WTC11 (cell line): ENCODE data around the gene PPP2R5E.
"Not testable (repeated sequence)": the region's sequence is repeated elsewhere in the genome, so short reads cannot be mapped to it uniquely, and the experiment has no call there.

ENCODE experiments used
- CTCF ChIP-seq: fragments of 200-600 bp; IDR thresholded peaks from 2 replicates; pipeline ENCODE4 v1.8.0; 2022; ENCODE audit warnings: antibody characterized with exemption
- ETV6 ChIP-seq: sonication (generic); formaldehyde crosslinking; IDR thresholded peaks from 2 replicates; pipeline ENCODE4 v1.8.1; 2022; ENCODE audit warnings: mild to moderate bottlenecking, missing genetic modification reagents
- GABPB1 ChIP-seq: sonication (generic); formaldehyde crosslinking; IDR thresholded peaks from 2 replicates; pipeline ENCODE4 v1.8.1; 2023; ENCODE audit warnings: mild to moderate bottlenecking, missing genetic modification reagents
- JUN ChIP-seq: sonication (generic); formaldehyde crosslinking; IDR thresholded peaks from 2 replicates; pipeline ENCODE4 v1.8.0; 2023; ENCODE audit warnings: mild to moderate bottlenecking, missing genetic modification reagents
- MYBL2 ChIP-seq: sonication (generic); formaldehyde crosslinking; IDR thresholded peaks from 2 replicates; pipeline ENCODE4 v1.8.1; 2023; ENCODE audit warnings: mild to moderate bottlenecking, moderate library complexity, missing genetic modification reagents
- SP1 ChIP-seq: sonication (generic); formaldehyde crosslinking; conservative IDR thresholded peaks from 2 replicates; pipeline ENCODE4 v1.8.1; 2022; ENCODE audit warnings: missing genetic modification reagents
- USF1 ChIP-seq: sonication (generic); formaldehyde crosslinking; IDR thresholded peaks from 2 replicates; pipeline ENCODE4 v1.8.0; 2022; ENCODE audit warnings: mild to moderate bottlenecking, missing genetic modification reagents
- ZNF219 ChIP-seq: sonication (generic); formaldehyde crosslinking; IDR thresholded peaks from 2 replicates; pipeline ENCODE4 v1.8.0; 2023; ENCODE audit warnings: missing genetic modification reagents, mild to moderate bottlenecking, borderline replicate concordance

GRCh38 chr14:63583046-63583445 lies 39.9 kb upstream of the PPP2R5E start:
- not testable (repeated sequence) for TF ChIP-seq SP1 (CRISPR knock-in tag); CTCF; ETV6 (CRISPR knock-in tag); ZNF219 (CRISPR knock-in tag); MYBL2 (CRISPR knock-in tag); USF1 (CRISPR knock-in tag); GABPB1 (CRISPR knock-in tag); JUN
